Islet of Langerhans (tissue), 1 donor: Measurements from ENCODE around the gene MIPEP.
"Not testable (repeated sequence)": the region's sequence is repeated elsewhere in the genome, so short reads cannot be mapped to it uniquely, and the experiment has no call there.

Source experiments
- FAIRE-seq: peaks from one replicate; lab custom pipeline; 2011; peaks lifted over from hg19 to GRCh38; lab: Jason Lieb, UNC

The MIPEP gene

GRCh38 chr13:23748109-23748990 lies 140.8 kb downstream of the MIPEP start:
- FAIRE-seq, result no peak

GRCh38 chr13:23746141-23746540 lies 143.1 kb downstream of the MIPEP start:
- not testable (repeated sequence) for FAIRE-seq

GRCh38 chr13:23744315-23744714 lies 144.9 kb downstream of the MIPEP start:
- FAIRE-seq, result no peak

DNA sequence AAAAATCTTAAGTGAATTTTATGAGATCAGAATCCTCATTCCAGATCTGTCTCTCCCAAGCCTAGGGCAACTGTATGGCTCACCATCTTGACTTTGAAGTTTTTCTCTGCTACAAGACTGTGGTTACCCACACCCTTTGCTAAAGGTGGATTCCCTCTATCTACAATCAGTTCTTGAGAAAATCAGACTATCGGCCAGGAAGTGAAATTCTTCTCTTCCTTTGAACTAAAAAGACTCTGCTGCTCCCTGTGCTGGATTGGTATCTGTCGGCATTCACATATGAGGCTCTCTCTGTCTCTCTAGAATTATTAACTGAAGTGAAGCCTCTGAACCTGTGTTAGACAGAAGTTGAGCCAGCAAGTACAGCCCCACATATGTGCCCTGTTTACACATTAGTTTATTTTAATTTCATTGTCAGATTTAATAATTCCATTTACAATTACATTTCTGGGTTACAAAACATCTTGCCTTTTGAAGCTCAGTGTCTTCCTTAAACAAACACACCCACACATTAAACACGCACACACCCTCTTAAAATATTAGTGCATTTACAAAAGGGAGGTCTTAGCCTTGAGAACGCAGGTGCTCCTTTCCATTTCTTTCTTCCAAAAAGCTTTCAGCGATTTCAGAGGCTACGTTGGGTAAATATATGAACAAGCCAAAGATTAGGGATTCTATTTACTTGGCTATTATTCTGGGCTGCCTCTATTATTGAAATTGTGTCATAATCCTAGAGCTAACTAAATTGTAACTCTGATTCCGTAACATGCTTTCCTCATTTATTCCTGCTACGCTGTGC lies 145.7 kb downstream of the MIPEP start:
- FAIRE-seq, result no peak

- FAIRE-seq, result no peak
Measured at GRCh38 chr13:23741879-23742510, 147.2 kb downstream of the MIPEP start.

DNA sequence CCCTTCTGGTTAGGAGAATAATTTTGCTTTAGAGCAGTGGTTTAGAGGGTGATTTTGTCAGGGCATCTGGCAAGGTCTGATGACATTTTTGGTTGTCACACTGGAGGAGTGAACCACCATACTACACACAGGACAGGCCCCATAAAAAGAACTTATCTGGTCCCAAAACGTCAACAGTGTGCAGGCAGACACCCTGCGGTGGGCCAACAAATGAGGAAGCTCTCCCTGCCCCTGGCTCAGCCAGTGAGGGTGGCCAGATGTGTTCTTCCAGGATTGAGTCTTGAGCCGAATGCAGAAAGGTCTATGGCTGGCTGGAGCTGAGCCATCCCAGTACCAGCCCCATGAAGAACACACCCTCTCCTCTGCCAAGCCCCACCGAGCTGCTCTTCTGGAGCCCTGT lies 149.2 kb downstream of the MIPEP start:
- no peak for FAIRE-seq

DNA sequence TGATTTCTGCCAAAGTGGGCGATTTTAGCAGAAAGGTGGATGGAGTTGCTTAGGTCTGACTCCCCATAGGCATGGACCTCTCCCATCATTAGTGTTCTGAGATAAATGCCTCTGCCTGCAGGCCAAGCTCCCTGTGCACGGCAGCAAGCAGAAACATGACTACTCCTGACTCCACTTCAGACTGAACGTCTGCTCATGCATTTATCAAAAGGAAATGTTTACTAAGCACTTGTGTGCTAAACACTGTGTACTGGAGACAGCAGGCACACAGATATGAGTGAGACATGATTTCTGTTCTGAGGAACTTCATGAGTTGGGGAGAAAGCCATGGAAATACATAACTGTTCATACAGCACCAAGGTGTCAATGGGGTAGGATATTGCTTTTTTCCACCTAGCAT lies 149.6 kb downstream of the MIPEP start:
- peak; percentile 66 for FAIRE-seq

DNA sequence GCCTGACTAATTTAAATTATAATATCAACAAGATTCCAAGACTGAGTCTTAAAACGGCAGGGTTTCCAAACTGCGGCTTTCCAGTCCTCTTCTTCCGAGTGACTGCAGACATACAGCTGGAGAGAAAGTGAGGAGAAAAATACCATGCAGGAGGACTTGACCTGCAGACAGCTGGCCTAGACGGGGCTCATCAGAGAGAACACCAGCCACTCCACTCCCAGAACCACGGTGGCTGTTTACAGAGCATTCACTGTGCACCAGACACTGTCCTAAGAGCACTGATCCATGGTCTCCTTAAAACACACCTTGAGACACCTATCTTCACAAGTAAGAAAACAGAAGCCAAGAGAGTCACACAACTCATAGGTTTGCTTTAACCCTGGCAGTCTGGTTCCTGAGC lies 152.7 kb downstream of the MIPEP start:
- no peak for FAIRE-seq

- no peak for FAIRE-seq
Measured at GRCh38 chr13:23735329-23735728, 153.9 kb downstream of the MIPEP start.

- no peak for FAIRE-seq
Measured at GRCh38 chr13:23731709-23732108, 157.5 kb downstream of the MIPEP start.

DNA sequence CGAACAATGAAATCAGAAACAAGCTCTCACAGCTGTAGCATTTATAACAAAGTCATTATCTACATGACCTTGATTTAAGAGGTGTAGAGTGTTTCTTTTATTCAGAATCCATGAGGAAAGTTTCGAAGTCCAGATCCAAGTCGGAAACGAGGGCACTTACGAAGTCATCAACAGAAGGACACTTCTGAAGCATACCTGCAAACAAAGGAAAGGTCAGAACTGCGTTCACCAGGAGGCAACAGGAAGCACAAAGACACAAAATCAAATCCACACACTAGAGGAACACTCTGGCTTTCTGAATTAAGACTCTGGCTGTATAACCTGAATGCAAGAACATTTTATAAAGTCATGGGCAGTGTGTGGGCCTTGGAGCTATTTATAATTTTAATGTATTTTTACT lies 158.9 kb downstream of the MIPEP start:
- no peak for FAIRE-seq

DNA sequence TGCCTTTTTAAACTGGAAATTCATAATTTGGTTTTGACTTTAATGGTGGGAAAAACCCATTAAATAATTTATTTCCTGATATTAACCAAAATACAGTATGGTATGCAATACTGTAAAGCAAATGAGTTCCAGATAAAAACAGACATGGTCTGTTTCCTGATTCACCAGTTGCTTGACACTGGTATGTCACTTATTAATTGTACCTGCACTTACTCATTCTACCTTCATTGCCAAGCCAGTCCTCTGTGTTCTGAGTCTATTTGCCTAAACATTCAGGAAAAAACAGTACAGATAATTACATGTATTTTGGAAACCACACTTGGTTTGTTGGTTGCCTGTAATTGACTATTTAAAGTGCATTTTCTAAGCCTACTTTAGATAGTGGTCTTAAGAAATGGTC lies 159.7 kb downstream of the MIPEP start:
- no peak for FAIRE-seq

- no peak for FAIRE-seq
Measured at GRCh38 chr13:23728807-23729206, 160.4 kb downstream of the MIPEP start.

DNA sequence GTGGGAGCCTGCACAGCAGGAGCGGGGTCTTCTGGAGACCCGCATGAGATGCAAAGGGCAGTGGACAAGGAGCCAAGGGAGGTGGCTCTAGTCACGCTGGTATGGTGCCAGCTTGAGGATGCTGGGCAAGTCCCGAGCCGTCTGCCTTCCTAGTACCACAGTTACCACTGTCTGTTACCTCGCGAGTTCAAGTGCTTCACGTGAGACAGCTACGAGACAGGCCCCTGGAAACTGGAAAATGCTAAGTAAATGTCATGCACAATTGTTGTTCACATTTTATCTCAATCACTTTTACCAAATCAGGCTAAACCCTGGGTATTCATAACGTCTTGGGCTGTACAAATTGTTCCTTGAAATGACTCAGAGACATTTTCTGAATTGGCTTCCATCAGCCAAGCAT lies 163.3 kb downstream of the MIPEP start:
- FAIRE-seq, result no peak

GRCh38 chr13:23724196-23724970 lies 164.8 kb downstream of the MIPEP start:
- FAIRE-seq, result no peak

- no peak for FAIRE-seq
Measured at GRCh38 chr13:23723471-23723870, 165.7 kb downstream of the MIPEP start.

DNA sequence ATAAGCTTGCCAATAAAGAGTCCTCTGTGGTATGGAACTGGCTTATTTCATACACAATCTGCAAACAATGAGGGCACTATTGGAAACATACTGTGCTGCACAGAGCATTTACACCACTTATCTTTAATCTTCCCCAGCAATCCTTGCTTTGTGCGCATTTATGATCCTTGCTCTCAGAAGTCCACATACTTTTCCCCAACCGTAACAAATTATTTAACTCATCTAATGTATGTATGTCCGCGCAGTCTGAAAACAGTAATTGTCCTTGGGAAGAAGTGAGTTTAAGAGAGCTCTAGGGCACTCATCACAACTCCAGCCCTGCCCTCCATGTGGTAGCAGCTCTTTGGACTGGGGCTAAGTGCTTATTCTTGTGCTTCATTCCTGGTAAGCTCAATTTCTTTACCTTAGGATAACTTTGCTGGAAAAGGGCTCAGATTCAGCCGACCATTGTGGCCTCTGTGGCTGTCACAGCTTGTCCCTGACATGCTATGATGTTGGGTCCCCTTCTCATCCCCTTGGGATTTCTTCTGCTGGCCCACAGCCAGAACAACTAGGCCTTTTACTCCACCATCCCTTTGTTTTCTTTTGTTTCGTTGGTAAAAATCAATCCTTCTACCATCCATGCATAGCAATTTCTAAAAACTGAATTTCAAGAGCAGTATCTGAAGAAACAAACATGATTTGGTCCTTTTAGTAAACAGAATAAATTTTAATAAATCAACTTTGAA lies 166.3 kb downstream of the MIPEP start:
- no peak for FAIRE-seq

- peak; percentile 41 for FAIRE-seq
Measured at GRCh38 chr13:23718996-23719395, 170.2 kb downstream of the MIPEP start.

GRCh38 chr13:23716401-23716800 lies 172.8 kb downstream of the MIPEP start:
- FAIRE-seq, result no peak

DNA sequence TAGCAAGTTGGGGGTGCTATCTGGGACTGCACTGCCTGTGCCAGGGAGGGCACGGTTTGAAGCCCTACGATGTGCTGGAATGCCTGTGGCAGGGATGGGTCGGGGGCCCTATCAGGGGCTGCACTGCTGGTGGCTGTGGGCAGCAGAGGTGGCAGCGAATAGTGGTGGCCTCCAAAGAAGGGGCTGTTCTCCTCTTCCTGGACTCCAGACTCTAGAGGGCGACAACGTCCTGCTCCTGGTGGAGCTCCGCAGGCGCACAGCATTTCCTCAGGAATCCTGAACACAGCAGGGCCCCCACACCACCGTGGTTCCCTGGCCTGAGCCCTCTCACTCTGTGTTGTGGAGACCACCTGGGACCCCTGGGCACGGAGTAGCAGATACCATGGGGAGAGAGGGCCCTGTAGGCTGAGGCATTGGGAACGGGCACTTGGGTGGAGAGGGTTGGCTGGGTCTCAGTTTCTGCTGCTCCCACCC lies 173.4 kb downstream of the MIPEP start:
- no peak for FAIRE-seq

DNA sequence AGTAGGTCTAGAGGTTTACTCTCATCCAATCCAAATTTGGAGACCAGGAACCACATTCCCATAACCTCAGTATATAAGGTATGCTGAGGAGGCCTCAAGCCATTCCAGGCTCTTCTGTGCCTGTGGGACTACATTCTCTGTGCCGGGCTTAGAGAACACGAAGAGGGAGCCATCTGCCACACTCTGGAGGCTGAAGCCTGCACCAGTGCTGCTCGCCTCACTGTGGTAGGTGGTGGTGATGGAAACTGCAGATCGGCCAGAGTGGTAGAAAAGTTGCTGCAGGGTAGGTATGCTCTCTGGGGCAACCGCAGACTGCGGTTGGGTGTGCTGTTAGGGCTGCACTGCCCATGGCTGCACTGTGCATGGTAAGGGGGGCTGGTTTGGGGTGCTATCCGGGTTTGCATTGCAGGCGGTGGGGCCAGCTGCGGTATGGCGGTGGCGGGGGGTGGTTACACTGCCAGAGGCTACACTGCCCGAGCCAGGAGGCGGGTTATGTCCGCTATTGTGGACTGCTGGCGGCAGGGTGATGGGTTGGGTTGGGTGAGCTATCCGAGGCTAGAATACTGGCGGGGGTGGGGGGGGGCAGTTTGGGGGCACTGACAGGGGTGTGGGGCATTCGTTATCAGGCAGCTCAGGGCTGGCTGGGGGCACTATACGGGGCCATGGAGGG lies 174.0 kb downstream of the MIPEP start:
- no peak for FAIRE-seq
